Activated CD8-positive, alpha-beta memory T cell treated with anti-CD3 and anti-CD28 coated beads, Interleukin-2, amount 50 U/mL, for 24 hours (primary cell): Measurements from ENCODE around the gene AAR2.

Experiments
- DNase-seq: peaks from one replicate; pipeline ENCODE4 v3.0.0-alpha.2; 2020; ENCODE audit errors: extremely low read depth

AAR2 gene

DNA sequence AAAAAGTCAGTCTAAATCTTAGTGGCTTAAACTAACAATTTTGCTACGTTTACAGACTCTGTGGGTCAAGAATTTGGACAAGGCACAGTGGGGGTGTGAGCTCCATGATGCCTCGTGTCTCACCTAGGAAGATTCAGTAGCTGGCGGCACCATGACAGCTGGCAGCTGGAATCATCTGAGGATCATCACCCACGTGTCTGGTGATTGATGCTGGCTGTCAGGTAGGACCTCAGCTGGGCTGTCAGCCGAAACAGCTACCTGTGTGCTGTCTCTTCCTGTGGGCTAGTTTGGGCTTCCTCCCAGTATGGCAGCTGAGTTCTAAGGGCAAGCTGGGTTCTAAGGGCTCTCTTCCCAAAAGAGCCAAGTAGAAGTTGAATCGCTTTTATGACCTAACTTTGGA is 43.5 kb downstream of the AAR2 start:
- DNase-seq: no peak

GRCh38 chr20:36281785-36282380 is 45.6 kb downstream of the AAR2 start:
- no peak for DNase-seq

DNA sequence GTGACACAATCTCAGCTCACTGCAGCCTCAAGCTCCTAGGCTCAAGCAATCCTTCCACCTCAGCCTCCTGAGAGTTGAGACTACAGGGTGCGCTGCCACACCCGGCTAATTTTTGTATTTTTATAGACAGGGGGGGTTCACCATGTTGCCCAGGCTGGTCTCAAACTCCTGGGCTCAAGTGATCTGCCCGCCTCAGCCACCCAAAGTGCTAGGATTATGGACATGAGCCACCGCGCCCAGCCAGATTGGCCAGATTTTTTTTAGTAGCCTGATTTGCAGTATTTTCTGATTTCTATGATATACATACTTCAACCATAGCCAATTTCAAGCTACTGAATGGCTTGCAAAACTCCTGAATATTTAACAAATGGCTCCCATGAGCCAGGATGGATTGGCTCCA is 48.5 kb downstream of the AAR2 start:
- no peak for DNase-seq

DNA sequence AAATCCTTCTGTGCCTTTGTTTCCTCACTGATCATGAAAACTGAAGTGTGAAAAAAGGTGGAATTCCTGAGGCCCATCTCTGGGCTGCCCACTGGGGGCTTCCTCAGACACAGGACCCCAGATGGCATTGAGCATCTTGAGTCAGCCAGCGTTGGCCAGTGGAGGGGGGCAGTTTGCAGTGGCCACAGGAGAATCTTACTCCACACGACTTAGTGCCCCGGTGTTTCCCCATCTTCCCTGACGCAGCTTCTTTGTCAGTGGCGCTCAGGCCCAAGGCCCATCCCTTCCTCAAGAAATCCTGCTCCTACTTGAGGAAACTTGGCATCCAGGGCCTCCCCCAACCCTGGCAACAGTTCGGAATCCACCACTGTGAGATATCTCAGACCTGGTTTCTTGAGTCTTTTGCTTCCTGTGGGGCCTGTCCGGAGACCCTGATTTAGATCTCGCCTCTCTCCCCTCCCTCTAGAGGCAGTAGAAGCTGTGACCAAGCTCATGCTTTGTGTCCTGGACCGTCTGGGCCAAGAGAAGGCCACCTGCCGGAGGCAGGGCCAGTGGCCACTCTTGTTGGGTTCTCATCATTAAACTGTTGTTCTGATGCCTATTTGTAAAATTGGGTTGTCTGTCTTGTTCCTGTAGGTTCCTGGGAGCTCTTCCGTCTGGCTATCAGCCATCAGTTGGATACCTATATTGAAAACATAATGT is 49.6 kb downstream of the AAR2 start:
- DNase-seq: no peak

- no peak for DNase-seq
These were observed 61.4 kb downstream of the AAR2 start for GRCh38 chr20:36297656-36298055.

DNA sequence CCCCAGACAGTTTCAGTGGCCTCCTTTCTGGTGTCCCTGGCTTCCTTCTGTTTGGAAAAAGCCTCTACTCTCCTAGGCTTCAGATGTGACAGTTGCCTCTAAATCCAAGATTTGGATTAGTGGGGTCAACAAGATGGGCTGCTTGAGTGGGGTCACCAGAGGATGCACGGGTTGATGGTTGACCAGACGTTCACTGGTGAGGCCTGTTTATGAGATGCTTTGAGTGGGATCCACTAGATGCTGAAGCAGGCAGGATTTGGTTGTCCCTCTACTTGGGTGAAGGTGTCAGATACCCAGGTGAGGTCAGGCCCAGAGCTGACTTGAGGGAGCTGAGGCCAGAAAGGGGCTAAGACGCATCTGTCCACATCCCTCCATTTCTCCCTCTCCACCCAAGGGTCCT is 61.8 kb downstream of the AAR2 start:
- DNase-seq: no peak

- no peak for DNase-seq
These were observed 62.6 kb downstream of the AAR2 start for GRCh38 chr20:36298795-36299339.

- no peak for DNase-seq
These were observed 63.2 kb downstream of the AAR2 start for GRCh38 chr20:36299459-36299858.

DNA sequence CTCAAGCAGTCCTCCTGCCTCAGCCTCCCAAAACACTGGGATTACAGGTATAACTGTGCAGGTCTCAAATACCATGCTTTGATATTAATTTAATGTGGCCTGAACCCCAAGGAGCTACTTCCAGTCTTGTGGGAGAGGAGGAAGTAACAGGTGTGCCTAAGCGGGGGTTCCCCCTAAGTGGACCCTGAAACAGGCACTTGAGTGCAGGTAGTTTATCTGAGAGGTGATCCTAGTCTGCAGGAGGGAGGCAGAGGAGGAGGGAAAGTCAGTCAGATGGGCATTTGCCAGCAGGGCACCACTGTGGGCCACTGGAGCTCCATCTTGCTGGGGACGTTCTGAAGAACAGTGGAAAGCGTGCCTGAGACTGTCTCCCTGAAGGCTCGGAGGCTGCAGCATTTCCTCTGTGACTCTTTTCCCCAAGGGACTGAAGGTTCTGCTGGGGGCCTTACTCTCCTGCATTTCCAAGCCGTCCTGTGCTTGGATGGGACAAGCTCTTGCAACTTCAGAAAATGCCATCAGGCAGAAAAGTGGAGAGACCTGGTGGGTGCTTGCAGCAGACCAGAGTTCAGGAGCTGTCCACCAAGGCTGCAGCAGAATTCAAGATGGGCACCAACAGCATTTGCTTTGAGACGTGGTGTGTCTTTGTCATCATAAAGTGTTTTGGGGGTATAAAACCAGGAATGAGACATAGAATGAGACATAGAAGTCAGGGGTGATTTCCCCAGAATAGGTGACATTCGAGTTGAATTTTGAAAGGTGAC is 65.3 kb downstream of the AAR2 start:
- no peak for DNase-seq

DNA sequence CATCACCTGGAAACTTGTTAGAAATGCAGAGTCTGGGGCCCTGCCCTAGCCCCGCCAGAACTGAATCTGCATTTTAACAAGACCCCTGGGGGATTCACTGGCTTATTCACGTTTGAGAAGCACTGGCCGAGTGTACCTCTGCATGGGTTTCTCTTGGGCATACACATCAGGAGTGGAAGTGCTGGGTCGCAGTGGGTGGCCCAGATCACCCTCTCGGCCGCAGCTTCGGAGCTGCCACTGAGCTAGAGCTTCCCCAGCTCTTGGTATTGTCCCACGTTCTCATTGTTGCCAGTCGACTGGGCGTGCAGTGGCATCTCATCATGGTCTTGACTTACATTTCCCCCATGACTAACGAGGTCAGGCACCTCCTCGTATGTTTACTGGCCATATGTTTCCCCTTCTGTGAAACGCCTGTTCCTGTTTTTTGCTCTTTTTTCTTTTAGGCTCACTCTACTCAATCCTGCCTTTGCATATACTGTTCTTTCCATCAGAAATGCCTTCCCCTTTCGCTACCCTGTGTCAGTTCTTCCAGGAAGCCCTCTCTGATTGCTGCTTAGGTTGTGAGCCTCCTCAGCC is 66.8 kb downstream of the AAR2 start:
- DNase-seq: no peak

GRCh38 chr20:36303831-36304230 is 67.6 kb downstream of the AAR2 start:
- no peak for DNase-seq

- no peak for DNase-seq
These were observed 68.7 kb downstream of the AAR2 start for GRCh38 chr20:36304786-36305495.

- DNase-seq: no peak
These were observed 69.6 kb downstream of the AAR2 start, which contains the start of gene DLGAP4 for GRCh38 chr20:36305602-36306551. TSS of gene DLGAP4 (plus strand) at chr20:36306339. CDS start at chr20:36431718, 125,379 bp downstream.
